GM23338 (cell line): ENCODE measurements around the gene C1orf210. TPM values are rescaled to one million over a fixed set of nuclear protein-coding genes. Genes with fewer than 3 reads are reported as not detected.

Experiments used
- ATAC-seq: fragments of 200-7000 bp; cut with Tn5 transposase; 3 replicates; pipeline ENCODE4 v1.9.1; 2020
- DNase-seq: peaks from one replicate; pipeline ENCODE4 v3.0.0-alpha.2; 2015; ENCODE audit warnings: low spot score
- H2AFZ ChIP-seq: fragments of 200-600 bp; sonication (generic); 2 replicates; pipeline ENCODE4 v1.8.0; 2016; ENCODE audit warnings: antibody characterized with exemption, mild to moderate bottlenecking, moderate library complexity
- H3F3A ChIP-seq: fragments of 200-600 bp; sonication (generic); replicated peaks from 2 replicates; pipeline ENCODE4 v1.8.0; 2017; ENCODE audit warnings: antibody characterized with exemption, mixed run types, low read depth
- H3K27ac ChIP-seq: fragments of 200-600 bp; sonication (generic); 2 replicates; pipeline ENCODE4 v1.6.1; 2016; ENCODE audit warnings: low read depth
- H3K27me3 ChIP-seq: fragments of 200-600 bp; sonication (generic); 2 replicates; pipeline ENCODE4 v1.8.0; 2016; ENCODE audit warnings: mild to moderate bottlenecking, mixed run types, moderate library complexity; ENCODE audit not compliant: insufficient read depth
- H3K36me3 ChIP-seq: fragments of 200-600 bp; sonication (generic); 2 replicates; pipeline ENCODE4 v1.8.0; 2016; ENCODE audit warnings: mild to moderate bottlenecking; ENCODE audit not compliant: insufficient read depth
- H3K4me1 ChIP-seq: fragments of 200-600 bp; sonication (generic); 2 replicates; pipeline ENCODE4 v1.8.0; 2016; ENCODE audit warnings: mild to moderate bottlenecking, moderate library complexity; ENCODE audit not compliant: insufficient read depth
- H3K4me2 ChIP-seq: fragments of 200-600 bp; sonication (generic); 2 replicates; pipeline ENCODE4 v1.7.1; 2017; ENCODE audit warnings: mixed run types
- H3K4me3 ChIP-seq: fragments of 200-600 bp; sonication (generic); 2 replicates; pipeline ENCODE4 v1.6.1; 2016; ENCODE audit warnings: mixed run types
- H3K79me2 ChIP-seq: fragments of 200-600 bp; sonication (generic); replicated peaks from 2 replicates; pipeline ENCODE4 v1.8.0; 2017; ENCODE audit warnings: mild to moderate bottlenecking; ENCODE audit not compliant: insufficient read depth
- H3K9me2 ChIP-seq: fragments of 200-600 bp; sonication (generic); 2 replicates; pipeline ENCODE4 v1.8.0; 2017; ENCODE audit not compliant: insufficient read depth
- H4K20me1 ChIP-seq: fragments of 200-600 bp; sonication (generic); replicated peaks from 2 replicates; pipeline ENCODE4 v1.8.0; 2017; ENCODE audit warnings: mild to moderate bottlenecking; ENCODE audit not compliant: insufficient read depth
- H3K27ac Mint-ChIP-seq: 2 replicates; pipeline ENCODE4 v1.8.0; 2020; ENCODE audit warnings: inconsistent platforms, mild to moderate bottlenecking, moderate library complexity, mixed read lengths
- H3K27me3 Mint-ChIP-seq: 3 replicates; pipeline ENCODE4 v1.8.0; 2022; ENCODE audit warnings: low read depth, mild to moderate bottlenecking, moderate library complexity, mixed read lengths, inconsistent platforms; ENCODE audit not compliant: insufficient read depth, poor library complexity
- H3K36me3 Mint-ChIP-seq: 3 replicates; pipeline ENCODE4 v1.8.0; 2021; ENCODE audit warnings: low read depth, mild to moderate bottlenecking, inconsistent platforms, moderate library complexity, mixed read lengths
- H3K4me1 Mint-ChIP-seq: 3 replicates; pipeline ENCODE4 v1.8.0; 2020; ENCODE audit warnings: mild to moderate bottlenecking, inconsistent platforms, mixed read lengths
- H3K4me3 Mint-ChIP-seq: 3 replicates; pipeline ENCODE4 v1.8.0; 2021; ENCODE audit warnings: moderate library complexity, mild to moderate bottlenecking, inconsistent platforms, mixed read lengths
- H3K9me3 Mint-ChIP-seq: 3 replicates; pipeline ENCODE4 v1.8.0; 2020; ENCODE audit warnings: moderate library complexity, mild to moderate bottlenecking, inconsistent platforms, mixed read lengths
- EZH2 ChIP-seq: fragments of 200-600 bp; sonication (generic); IDR thresholded peaks from one replicate; pipeline ENCODE4 v1.8.0; 2017; ENCODE audit warnings: antibody characterized with exemption, mild to moderate bottlenecking, low read depth; ENCODE audit not compliant: unreplicated experiment
- EZH2phosphoT487 ChIP-seq: fragments of 200-600 bp; sonication (generic); IDR thresholded peaks from one replicate; pipeline ENCODE4 v1.8.1; 2018; ENCODE audit warnings: antibody characterized with exemption; ENCODE audit not compliant: unreplicated experiment
- JUNB ChIP-seq: IDR thresholded peaks from one replicate; pipeline ENCODE4 v1.6.1; 2016; ENCODE audit warnings: antibody characterized with exemption; ENCODE audit not compliant: unreplicated experiment
- POLR2AphosphoS5 ChIP-seq: IDR thresholded peaks from 2 replicates; pipeline ENCODE4 v1.6.1; 2016; ENCODE audit warnings: antibody characterized with exemption, low read depth
- STAT1 ChIP-seq: IDR thresholded peaks from one replicate; pipeline ENCODE4 v1.6.1; 2016; ENCODE audit warnings: antibody characterized with exemption; ENCODE audit not compliant: unreplicated experiment
- ZNF114 ChIP-seq: fragments of 250-450 bp; sonication (Bioruptor Pico); IDR thresholded peaks from 2 replicates; pipeline ENCODE4 v1.5.0; 2020; ENCODE audit warnings: mild to moderate bottlenecking, moderate library complexity
- ZNF331 ChIP-seq: fragments of 250-450 bp; sonication (Bioruptor Pico); IDR thresholded peaks from 2 replicates; pipeline ENCODE4 v1.5.0; 2020; ENCODE audit warnings: low read depth, mild to moderate bottlenecking, moderate library complexity
- polyA plus RNA-seq: library from polyadenylated mRNA; unstranded; fragments of >200 nt; fragmentation: Nextera tagmentation; extraction: Ambion mirVana; gene quantifications from 2 replicates; pipeline ENCODE4 v1.2.1, GENCODE V29; 2016
- total RNA-seq: library from RNA; depleted of rRNA; stranded (reverse); fragments of >200 nt; shearing (Covaris generic); gene quantifications from 2 replicates; pipeline ENCODE4 v1.2.3, GENCODE V29; 2014
- TF ChIP-seq, protein P1 (sequence below): IDR thresholded peaks from 2 replicates; pipeline ENCODE4 v1.6.1; 2016; ENCODE audit warnings: antibody characterized with exemption

C1orf210 gene
- total and polyA plus RNA-seq, 2 experiments from 2014 or later = 10.3 to 17.1 TPM

DNA sequence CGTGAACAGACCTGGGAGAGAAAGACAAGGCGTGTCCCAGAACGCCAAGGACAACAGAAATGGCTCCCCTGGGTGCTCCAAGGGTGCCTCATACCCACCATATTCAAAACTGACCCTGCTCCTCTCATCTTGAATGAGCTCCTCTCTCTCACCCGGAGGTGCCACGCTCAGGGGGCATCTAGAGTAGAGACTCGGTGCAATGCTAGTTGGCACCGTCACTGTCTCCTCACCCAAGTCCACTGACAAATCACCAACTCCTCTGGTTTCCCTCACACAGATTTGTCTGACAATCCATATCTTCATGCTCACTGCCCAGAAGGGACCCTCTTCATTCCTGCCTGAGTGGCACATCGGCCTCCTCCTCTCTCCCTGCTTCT, 10.6 kb downstream of the C1orf210 start:
- Mint-ChIP-seq H3K27me3 (peaks cover 7% of the 10 kb centered on the region), H3K4me3 (no peak overlapping the region; the same call in 2 of the 3 replicates), H3K4me1 (peaks cover 24% of the 10 kb centered on the region), H3K36me3 (peaks cover 26% of the 10 kb centered on the region), H3K27ac (peak overlapping the region; percentile 49; the same call in 1 of the 2 replicates), H3K9me3 (no peaks in the 10 kb centered on the region; the same call in 2 of the 3 replicates)
- Histone ChIP-seq H3K79me2 (0 out of 2 replicates have a peak, but pooled peaks cover 3% of the 10 kb centered on the region), H3K36me3 (no peaks in the 10 kb centered on the region), H4K20me1 (no peaks in the 10 kb centered on the region), H3K27ac (no peak overlapping the region), H3K27me3 (no peaks in the 10 kb centered on the region), H3K9me2 (peaks cover 8% of the 10 kb centered on the region; the same call in 1 of the 2 replicates), H3K4me1 (peaks cover 9% of the 10 kb centered on the region), H2AFZ (no peak overlapping the region), H3F3A (0 out of 2 replicates have a peak, but pooled peaks cover 2% of the 10 kb centered on the region), H3K4me2 (no peak overlapping the region), H3K4me3 (no peak overlapping the region)
- ATAC-seq (no peak), DNase-seq (no peak)
- TF ChIP-seq EZH2 (no peak), ZNF331 (CRISPR knock-in tag) (no peak), ZNF114 (CRISPR knock-in tag) (no peak)

DNA sequence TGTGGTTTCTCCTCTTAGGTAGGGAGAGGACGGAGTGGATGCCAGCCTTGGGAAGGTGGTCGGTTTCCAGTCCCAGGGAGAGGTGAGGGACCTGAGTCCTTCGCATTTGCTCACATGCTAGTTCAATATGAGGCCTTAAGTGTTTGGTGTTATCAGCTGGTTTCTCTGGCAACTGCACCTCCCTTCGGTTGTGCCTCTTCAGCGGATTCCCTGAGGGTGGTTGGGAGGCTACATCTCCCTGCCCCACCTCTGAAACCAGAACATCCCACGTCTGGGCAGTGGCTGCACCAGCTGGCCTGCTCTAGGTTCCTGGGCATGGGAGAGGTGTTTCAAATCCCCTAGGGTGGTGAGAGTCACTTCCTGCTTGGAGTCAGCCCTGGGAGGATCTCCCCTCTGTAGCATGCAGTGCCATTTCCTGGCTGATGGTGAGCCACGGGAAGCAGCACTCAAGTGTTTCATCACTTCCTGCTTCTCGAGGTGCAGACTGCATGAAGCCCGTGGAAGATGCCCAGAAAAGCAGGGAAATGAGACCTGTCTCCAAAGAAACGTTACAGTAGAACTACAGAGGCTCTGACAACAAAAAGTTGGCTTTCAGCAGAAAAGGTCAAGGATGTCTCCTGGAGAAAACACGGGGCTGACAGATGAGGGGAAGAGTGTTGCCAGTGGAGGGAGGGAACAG, 11.1 kb downstream of the C1orf210 start:
- ATAC-seq = no peak
- Mint-ChIP-seq H3K9me3 (no peaks in the 10 kb centered on the region; the same call in 2 of the 3 replicates), H3K27ac (peak overlapping the region; percentile 22; the same call in 1 of the 2 replicates), H3K4me3 (no peak overlapping the region; the same call in 2 of the 3 replicates), H3K4me1 (peaks cover 29% of the 10 kb centered on the region), H3K36me3 (peaks cover 25% of the 10 kb centered on the region), H3K27me3 (peaks cover 7% of the 10 kb centered on the region)
- Histone ChIP-seq H3K4me1 (peaks cover 14% of the 10 kb centered on the region), H3K79me2 (0 out of 2 replicates have a peak, but pooled peaks cover 3% of the 10 kb centered on the region), H3K36me3 (no peaks in the 10 kb centered on the region), H3K27ac (no peak overlapping the region), H4K20me1 (no peaks in the 10 kb centered on the region), H3K27me3 (no peaks in the 10 kb centered on the region), H3K4me2 (no peak overlapping the region), H2AFZ (no peak overlapping the region), H3F3A (0 out of 2 replicates have a peak, but pooled peaks cover 5% of the 10 kb centered on the region), H3K9me2 (peaks cover 8% of the 10 kb centered on the region; the same call in 1 of the 2 replicates), H3K4me3 (no peak overlapping the region)
- TF ChIP-seq EZH2phosphoT487 (no peak), POLR2AphosphoS5 (no peak), ZNF331 (CRISPR knock-in tag) (no peak)
- DNase-seq = peak; percentile 33

DNA sequence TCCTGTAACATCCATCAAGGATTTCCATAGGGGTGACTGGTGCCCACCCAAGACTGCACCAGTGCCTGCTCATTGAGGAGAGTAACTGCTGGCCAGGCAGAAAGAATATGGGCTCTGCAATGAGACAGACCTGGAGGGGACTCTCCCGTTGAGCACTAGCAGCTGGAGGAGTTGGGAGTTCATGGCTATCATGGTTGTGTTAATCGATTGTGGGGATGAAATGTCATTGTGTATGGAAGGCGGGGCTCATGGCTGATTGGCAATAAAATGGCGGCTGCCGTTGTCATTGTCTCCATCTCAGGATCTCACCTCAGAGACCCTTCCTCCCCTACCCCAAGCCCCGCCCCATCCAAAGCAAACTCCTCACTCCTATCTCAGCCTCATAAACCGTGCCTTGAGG, 11.7 kb downstream of the C1orf210 start:
- H3K79me2 ChIP-seq = 0 out of 2 replicates have a peak, but pooled peaks cover 3% of the 10 kb centered on the region
- H3K27me3 ChIP-seq = no peaks in the 10 kb centered on the region
- peaks cover 8% of the 10 kb centered on the region; the same call in 1 of the 2 replicates for H3K9me2 ChIP-seq
- H3K36me3 ChIP-seq = no peaks in the 10 kb centered on the region
- Mint-ChIP-seq H3K4me1 (peaks cover 33% of the 10 kb centered on the region), H3K9me3 (no peaks in the 10 kb centered on the region; the same call in 2 of the 3 replicates), H3K27me3 (peaks cover 7% of the 10 kb centered on the region), H3K36me3 (peaks cover 25% of the 10 kb centered on the region), H3K4me3 (no peak overlapping the region), H3K27ac (no peak overlapping the region)
- H3F3A ChIP-seq = 0 out of 2 replicates have a peak, but pooled peaks cover 5% of the 10 kb centered on the region
- DNase-seq (no peak), ATAC-seq (no peak)
- no peak overlapping the region for H3K27ac ChIP-seq
- no peaks in the 10 kb centered on the region for H4K20me1 ChIP-seq
- H2AFZ ChIP-seq = no peak overlapping the region
- H3K4me1 ChIP-seq = peaks cover 16% of the 10 kb centered on the region
- TF ChIP-seq EZH2 = no peak
- TF ChIP-seq JUNB = no peak
- TF ChIP-seq STAT1 = no peak
- TF ChIP-seq, protein P1, sequence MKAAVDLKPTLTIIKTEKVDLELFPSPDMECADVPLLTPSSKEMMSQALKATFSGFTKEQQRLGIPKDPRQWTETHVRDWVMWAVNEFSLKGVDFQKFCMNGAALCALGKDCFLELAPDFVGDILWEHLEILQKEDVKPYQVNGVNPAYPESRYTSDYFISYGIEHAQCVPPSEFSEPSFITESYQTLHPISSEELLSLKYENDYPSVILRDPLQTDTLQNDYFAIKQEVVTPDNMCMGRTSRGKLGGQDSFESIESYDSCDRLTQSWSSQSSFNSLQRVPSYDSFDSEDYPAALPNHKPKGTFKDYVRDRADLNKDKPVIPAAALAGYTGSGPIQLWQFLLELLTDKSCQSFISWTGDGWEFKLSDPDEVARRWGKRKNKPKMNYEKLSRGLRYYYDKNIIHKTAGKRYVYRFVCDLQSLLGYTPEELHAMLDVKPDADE = no peak
- no peak overlapping the region for H3K4me2 ChIP-seq
- no peak overlapping the region for H3K4me3 ChIP-seq
